ENCODE results near the gene CSNK1G2. TPM values are rescaled to one million over a fixed set of nuclear protein-coding genes. Genes with fewer than 3 reads are reported as not detected.

CSNK1G2 gene
- total RNA-seq, 1 experiment from 2014 or later = 100.0 TPM

DNA sequence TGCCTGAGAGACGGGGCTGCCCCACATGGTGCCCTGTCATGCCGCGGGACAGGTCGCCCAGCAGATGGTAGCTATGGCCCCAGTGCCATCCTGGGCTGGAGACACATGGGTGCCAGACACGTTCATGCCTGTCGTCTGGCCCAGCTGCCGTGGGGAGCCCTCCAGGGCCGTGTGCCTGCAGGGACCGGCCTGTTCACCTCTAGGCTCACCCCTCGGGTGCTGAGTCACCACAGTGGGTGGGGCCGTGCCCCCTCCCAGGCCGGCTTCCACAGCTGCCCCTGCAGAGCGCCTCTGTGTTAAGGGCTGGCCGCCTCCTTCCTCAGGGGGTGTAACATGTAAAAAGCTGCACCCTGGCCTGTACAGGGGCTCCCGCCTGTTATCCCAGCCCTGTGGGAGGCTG, 36.1 kb downstream of the CSNK1G2 start:
- Histone ChIP-seq H3K4me1 (ENCODE audit: insufficient read depth, low read length) (no peaks in the 10 kb centered on the region), H2AK5ac (ENCODE audit: insufficient read length, low read length) (no peak overlapping the region), H3K18ac (ENCODE audit: insufficient read length, low read depth, low read length) (no peak overlapping the region), H3T11ph (ENCODE audit: low read length) (no peak overlapping the region), H3K9ac (ENCODE audit: extremely low read depth, insufficient read length, low read length) (no peak overlapping the region), H4K5ac (ENCODE audit: insufficient read length, low read depth, low read length) (no peak overlapping the region), H2BK20ac (ENCODE audit: low read depth, low read length, poor library complexity, severe bottlenecking) (no peak overlapping the region), H3K23me2 (ENCODE audit: insufficient read length, low read depth, low read length, poor library complexity, severe bottlenecking) (no peaks in the 10 kb centered on the region), H4K20me1 (ENCODE audit: control insufficient read depth, insufficient read depth, insufficient read length) (no peaks in the 10 kb centered on the region), H3K23ac (ENCODE audit: insufficient read length, low read depth, low read length) (no peak overlapping the region), H3K4ac (ENCODE audit: low read depth, low read length) (no peak overlapping the region), H3K9me3 (ENCODE audit: control insufficient read depth, low read depth, low read length) (no peaks in the 10 kb centered on the region), H2BK5ac (ENCODE audit: insufficient read length, low read length) (no peak overlapping the region), H3K27me3 (ENCODE audit: insufficient read depth, low read length) (no peaks in the 10 kb centered on the region), H3K4me2 (ENCODE audit: insufficient read depth, insufficient read length, low read length) (no peak overlapping the region), H3K27ac (ENCODE audit: insufficient read length, low read depth, low read length) (no peak overlapping the region), H3K56ac (ENCODE audit: insufficient read length, low read depth, low read length) (no peak overlapping the region), H3K14ac (ENCODE audit: insufficient read depth, low read length) (no peak overlapping the region), H3K79me2 (ENCODE audit: insufficient read depth, low read length) (peaks cover 6% of the 10 kb centered on the region; the same call in 1 of the 2 replicates), H4K91ac (ENCODE audit: insufficient read length, low read depth, low read length) (no peak overlapping the region), H4K8ac (replicated peaks; ENCODE audit: insufficient read length, low read depth, low read length) (no peak overlapping the region), H2AFZ (ENCODE audit: low read length) (no peak overlapping the region), H3K79me1 (ENCODE audit: insufficient read depth, low read depth, low read length, poor library complexity, severe bottlenecking) (no peaks in the 10 kb centered on the region), H2BK15ac (ENCODE audit: low read depth, low read length) (no peak overlapping the region), H2BK12ac (ENCODE audit: insufficient read length, low read depth, low read length) (no peak overlapping the region), H2BK120ac (ENCODE audit: low read depth, low read length, poor library complexity, severe bottlenecking) (no peak overlapping the region)
- no peak for DNase-seq
- TF ChIP-seq, protein P1, sequence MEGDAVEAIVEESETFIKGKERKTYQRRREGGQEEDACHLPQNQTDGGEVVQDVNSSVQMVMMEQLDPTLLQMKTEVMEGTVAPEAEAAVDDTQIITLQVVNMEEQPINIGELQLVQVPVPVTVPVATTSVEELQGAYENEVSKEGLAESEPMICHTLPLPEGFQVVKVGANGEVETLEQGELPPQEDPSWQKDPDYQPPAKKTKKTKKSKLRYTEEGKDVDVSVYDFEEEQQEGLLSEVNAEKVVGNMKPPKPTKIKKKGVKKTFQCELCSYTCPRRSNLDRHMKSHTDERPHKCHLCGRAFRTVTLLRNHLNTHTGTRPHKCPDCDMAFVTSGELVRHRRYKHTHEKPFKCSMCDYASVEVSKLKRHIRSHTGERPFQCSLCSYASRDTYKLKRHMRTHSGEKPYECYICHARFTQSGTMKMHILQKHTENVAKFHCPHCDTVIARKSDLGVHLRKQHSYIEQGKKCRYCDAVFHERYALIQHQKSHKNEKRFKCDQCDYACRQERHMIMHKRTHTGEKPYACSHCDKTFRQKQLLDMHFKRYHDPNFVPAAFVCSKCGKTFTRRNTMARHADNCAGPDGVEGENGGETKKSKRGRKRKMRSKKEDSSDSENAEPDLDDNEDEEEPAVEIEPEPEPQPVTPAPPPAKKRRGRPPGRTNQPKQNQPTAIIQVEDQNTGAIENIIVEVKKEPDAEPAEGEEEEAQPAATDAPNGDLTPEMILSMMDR (conservative IDR thresholded peaks at IDR 0.05) = no peak
- H3K27ac Mint-ChIP-seq = no peak overlapping the region
- WGBS (ENCODE audit: extremely low coverage, insufficient read length, low lambda C conversion rate) = no CpG with 5 or more reads among the region's 15 CpGs
- no peaks in the 10 kb centered on the region for H3K9me3 Mint-ChIP-seq
- no peaks in the 10 kb centered on the region for H3K4me1 Mint-ChIP-seq
- no peaks in the 10 kb centered on the region for H3K27me3 Mint-ChIP-seq (ENCODE audit: low read depth)
- no peak overlapping the region for H3K4me3 Mint-ChIP-seq
- H3K36me3 Mint-ChIP-seq (ENCODE audit: insufficient read depth in 1 of 3, low read depth in 3 of 3) = peaks cover 15 to 32% (median 31%) of the 10 kb centered on the region in 3 experiments; a peak in 6 of 7 replicates
